ENCODE measurements around the gene CACNA2D3. TPM values are rescaled to one million over a fixed set of nuclear protein-coding genes. Genes with fewer than 3 reads are reported as not detected.

Gene CACNA2D3
- total RNA-seq, 1 donor from 2014 or later, result 21.2 TPM

DNA sequence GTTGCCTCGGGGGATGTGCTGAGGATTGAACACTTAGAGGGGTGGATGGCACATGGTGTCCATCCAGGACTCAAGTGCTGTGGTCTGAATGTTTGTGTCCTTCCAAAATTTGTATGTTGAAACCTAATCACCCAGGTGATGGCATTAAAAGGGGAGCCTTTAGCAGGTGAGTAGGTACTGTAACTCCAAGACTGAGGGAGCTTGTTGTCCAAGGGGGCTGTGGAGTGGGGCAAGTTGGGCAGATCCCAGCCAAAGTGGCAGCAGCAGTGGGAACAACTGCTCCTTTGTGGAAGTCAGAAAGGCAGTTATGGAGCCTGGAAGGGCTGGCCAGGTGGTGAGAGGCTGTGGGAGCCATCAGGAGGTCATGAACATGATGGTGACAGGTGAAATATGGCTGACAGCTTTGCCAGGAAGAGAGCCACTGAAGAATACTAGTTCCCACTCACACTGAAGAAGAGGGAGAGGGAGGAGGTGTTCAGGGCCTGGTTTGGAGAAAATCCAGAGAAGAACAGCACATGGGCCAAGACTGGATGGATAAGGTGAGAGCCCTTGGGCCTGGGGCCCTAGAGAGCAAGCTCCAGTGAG lies 385.6 kb downstream of the CACNA2D3 start:
- no peak for DNase-seq
- H3K4me1 ChIP-seq, result no peaks in the 10 kb centered on the region

DNA sequence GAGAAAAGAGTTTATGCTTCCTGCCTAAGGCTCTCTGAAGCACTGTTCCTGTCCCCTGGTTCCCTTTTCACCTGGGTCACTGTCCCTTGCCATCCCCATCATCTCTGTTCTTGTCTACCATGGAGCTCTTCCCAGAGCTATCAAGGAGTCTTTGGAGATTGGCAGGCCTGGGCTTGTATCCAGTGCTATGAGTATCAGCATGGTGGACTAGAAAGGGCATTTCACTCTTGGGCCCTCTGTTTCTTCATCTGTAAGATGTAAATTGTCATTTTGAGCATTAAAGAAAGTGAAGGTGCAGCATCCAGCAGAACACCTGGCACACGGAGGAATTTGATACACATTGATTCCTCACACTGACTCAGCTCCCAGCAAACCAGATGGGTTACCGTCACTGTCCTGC lies 388.2 kb downstream of the CACNA2D3 start:
- Histone ChIP-seq H3K27ac (replicated peaks) (no peak overlapping the region), H3K4me3 (no peak overlapping the region), H3K9me3 (replicated peaks) (no peaks in the 10 kb centered on the region), H3K36me3 (no peaks in the 10 kb centered on the region), H3K4me1 (no peaks in the 10 kb centered on the region), H3K27me3 (ENCODE audit: low read depth) (no peaks in the 10 kb centered on the region)
- intact Hi-C loops (cut with micrococcal nuclease), result no loop called here
- no peak for DNase-seq
- TF ChIP-seq, protein P1, sequence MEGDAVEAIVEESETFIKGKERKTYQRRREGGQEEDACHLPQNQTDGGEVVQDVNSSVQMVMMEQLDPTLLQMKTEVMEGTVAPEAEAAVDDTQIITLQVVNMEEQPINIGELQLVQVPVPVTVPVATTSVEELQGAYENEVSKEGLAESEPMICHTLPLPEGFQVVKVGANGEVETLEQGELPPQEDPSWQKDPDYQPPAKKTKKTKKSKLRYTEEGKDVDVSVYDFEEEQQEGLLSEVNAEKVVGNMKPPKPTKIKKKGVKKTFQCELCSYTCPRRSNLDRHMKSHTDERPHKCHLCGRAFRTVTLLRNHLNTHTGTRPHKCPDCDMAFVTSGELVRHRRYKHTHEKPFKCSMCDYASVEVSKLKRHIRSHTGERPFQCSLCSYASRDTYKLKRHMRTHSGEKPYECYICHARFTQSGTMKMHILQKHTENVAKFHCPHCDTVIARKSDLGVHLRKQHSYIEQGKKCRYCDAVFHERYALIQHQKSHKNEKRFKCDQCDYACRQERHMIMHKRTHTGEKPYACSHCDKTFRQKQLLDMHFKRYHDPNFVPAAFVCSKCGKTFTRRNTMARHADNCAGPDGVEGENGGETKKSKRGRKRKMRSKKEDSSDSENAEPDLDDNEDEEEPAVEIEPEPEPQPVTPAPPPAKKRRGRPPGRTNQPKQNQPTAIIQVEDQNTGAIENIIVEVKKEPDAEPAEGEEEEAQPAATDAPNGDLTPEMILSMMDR (IDR thresholded peaks at IDR 0.05; ENCODE audit: borderline replicate concordance), result no peak

More for the DNA sequence above, 385.6 kb downstream of the CACNA2D3 start:
- intact Hi-C loops (cut with micrococcal nuclease), result no loop called here
- no peaks in the 10 kb centered on the region for H3K27me3 ChIP-seq (ENCODE audit: low read depth)
- H3K4me3 ChIP-seq, result no peak overlapping the region
- no peak overlapping the region for H3K27ac ChIP-seq (replicated peaks)
- TF ChIP-seq, protein P1 (IDR thresholded peaks at IDR 0.05; ENCODE audit: borderline replicate concordance), result no peak
- no peaks in the 10 kb centered on the region for H3K36me3 ChIP-seq
- H3K9me3 ChIP-seq (replicated peaks), result no peaks in the 10 kb centered on the region

DNA sequence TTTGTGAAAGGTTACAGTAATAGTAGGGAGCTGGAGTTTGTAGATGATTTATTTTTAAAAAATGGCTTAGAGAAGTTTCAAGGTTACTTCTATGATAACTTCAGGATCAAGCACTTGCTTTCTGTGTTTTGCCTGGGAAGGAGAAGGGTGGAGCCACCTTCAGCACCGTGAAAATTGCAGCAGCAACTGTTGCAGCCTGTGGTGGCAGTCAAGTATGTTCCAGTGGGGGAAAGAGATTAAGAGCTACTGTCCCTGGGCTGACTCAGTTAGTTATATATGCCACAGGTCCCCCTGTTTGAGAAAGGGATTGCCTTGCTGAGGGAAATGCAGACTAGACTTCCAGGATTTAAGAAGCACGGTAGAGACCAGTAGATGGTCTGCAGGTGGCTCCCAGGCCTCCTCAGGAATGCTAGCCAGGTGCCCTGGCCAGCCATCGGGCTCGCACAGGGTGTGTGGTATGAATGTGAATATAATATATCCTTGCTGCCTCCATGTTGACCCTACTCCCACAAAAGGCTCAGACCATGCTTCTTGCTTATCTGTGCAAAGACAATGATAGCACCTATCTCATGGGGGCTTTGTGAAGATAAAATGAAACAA lies 389.5 kb downstream of the CACNA2D3 start:
- TF ChIP-seq, protein P1 (IDR thresholded peaks at IDR 0.05; ENCODE audit: borderline replicate concordance), result no peak
- no peak for DNase-seq
- no peaks in the 10 kb centered on the region for H3K9me3 ChIP-seq (replicated peaks)
- no peaks in the 10 kb centered on the region for H3K4me1 ChIP-seq
- intact Hi-C loops (cut with micrococcal nuclease), result no loop called here
- H3K27me3 ChIP-seq (ENCODE audit: low read depth), result no peaks in the 10 kb centered on the region
- no peaks in the 10 kb centered on the region for H3K36me3 ChIP-seq
- no peak overlapping the region for H3K4me3 ChIP-seq
- no peak overlapping the region for H3K27ac ChIP-seq (replicated peaks)

DNA sequence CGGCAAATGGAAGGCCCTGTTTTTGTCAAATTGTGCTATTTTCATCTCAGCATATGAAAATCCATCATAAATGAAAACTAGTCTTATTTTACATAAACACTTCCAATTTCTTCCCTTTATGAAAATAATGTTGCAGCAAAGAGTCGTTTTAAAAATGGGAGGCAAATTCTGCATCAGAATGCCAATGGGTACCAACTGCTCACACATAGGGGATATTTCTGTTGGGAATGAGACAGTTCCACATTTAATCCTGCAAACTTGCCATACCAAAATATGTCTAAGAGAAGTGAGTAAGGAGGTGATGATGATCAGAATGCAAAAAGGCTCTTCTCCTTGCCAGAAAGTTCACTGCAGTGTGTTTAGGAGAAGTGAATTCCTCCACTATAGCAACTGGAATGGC lies 391.7 kb downstream of the CACNA2D3 start:
- Histone ChIP-seq H3K4me3 (no peak overlapping the region), H3K4me1 (no peaks in the 10 kb centered on the region), H3K9me3 (replicated peaks) (no peaks in the 10 kb centered on the region), H3K27ac (replicated peaks) (no peak overlapping the region), H3K36me3 (no peaks in the 10 kb centered on the region), H3K27me3 (ENCODE audit: low read depth) (no peaks in the 10 kb centered on the region)
- TF ChIP-seq, protein P1 (IDR thresholded peaks at IDR 0.05; ENCODE audit: borderline replicate concordance), result no peak
- no peak for DNase-seq
- intact Hi-C loops (cut with micrococcal nuclease), result no loop called here

DNA sequence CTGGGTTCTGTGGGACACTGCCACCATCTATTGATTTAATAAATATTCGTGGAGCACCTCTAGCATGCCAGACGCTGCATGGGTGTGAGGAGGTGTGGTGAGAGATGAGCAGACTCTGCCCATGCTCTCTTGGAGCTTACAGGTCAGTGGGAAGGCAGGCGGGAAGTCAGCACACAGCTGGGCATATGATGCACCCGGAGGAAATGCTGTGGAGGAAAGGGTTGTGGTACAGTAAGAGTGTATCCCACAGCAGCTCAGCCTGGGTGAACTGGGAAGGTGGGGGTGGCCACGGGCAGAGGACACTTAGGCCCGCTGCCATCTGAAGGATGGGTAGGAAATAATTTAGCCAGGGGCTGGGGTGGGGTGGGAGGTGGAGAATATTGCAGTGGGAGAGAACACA lies 392.1 kb downstream of the CACNA2D3 start:
- no peaks in the 10 kb centered on the region for H3K9me3 ChIP-seq (replicated peaks)
- H3K27me3 ChIP-seq (ENCODE audit: low read depth), result no peaks in the 10 kb centered on the region
- H3K27ac ChIP-seq (replicated peaks), result no peak overlapping the region
- no peaks in the 10 kb centered on the region for H3K4me1 ChIP-seq
- DNase-seq, result no peak
- intact Hi-C loops (cut with micrococcal nuclease), result no loop called here
- TF ChIP-seq, protein P1 (IDR thresholded peaks at IDR 0.05; ENCODE audit: borderline replicate concordance), result no peak
- H3K36me3 ChIP-seq, result no peaks in the 10 kb centered on the region
- no peak overlapping the region for H3K4me3 ChIP-seq
